ENCODE measurements around the gene RCVRN.

Gene RCVRN

GRCh38 chr17:9917131-9917530, 12.1 kb upstream of the RCVRN start:
- DNase-seq (ENCODE audit: low read depth) = no peak
- no peak for TF ChIP-seq CTCF (IDR thresholded peaks at IDR 0.05; ENCODE audit: insufficient read depth, low read depth, low read length, missing control alignments)
- H3K4me3 ChIP-seq (ENCODE audit: low read length) = no peak overlapping the region

GRCh38 chr17:9916108-9916507, 11.0 kb upstream of the RCVRN start:
- TF ChIP-seq CTCF (IDR thresholded peaks at IDR 0.05; ENCODE audit: insufficient read depth, low read depth, low read length, missing control alignments) = no peak
- no peak overlapping the region for H3K4me3 ChIP-seq (ENCODE audit: low read length)
- DNase-seq (ENCODE audit: low read depth) = no peak

- no peak for DNase-seq (ENCODE audit: low read depth)
- TF ChIP-seq CTCF (IDR thresholded peaks at IDR 0.05; ENCODE audit: insufficient read depth, low read depth, low read length, missing control alignments) = no peak
- no peak overlapping the region for H3K4me3 ChIP-seq (ENCODE audit: low read length)
Observed at GRCh38 chr17:9913476-9913875, 8.4 kb upstream of the RCVRN start.

- H3K4me3 ChIP-seq (ENCODE audit: low read length) = no peak overlapping the region
- no peak for DNase-seq (ENCODE audit: low read depth)
- TF ChIP-seq CTCF (IDR thresholded peaks at IDR 0.05; ENCODE audit: insufficient read depth, low read depth, low read length, missing control alignments) = no peak
Observed at GRCh38 chr17:9912121-9913099, 7.3 kb upstream of the RCVRN start.

- H3K4me3 ChIP-seq (ENCODE audit: low read length) = no peak overlapping the region
- no peak for TF ChIP-seq CTCF (IDR thresholded peaks at IDR 0.05; ENCODE audit: insufficient read depth, low read depth, low read length, missing control alignments)
- DNase-seq (ENCODE audit: low read depth) = no peak
Observed at GRCh38 chr17:9911089-9911488, 6.0 kb upstream of the RCVRN start.

GRCh38 chr17:9908649-9909042, 3.6 kb upstream of the RCVRN start:
- no peak overlapping the region for H3K4me3 ChIP-seq (ENCODE audit: low read length)
- no peak for TF ChIP-seq CTCF (IDR thresholded peaks at IDR 0.05; ENCODE audit: insufficient read depth, low read depth, low read length, missing control alignments)
- DNase-seq (ENCODE audit: low read depth) = no peak
